K562 (cell line): Measurements from ENCODE around the gene PRMT5. TPM values are rescaled to one million over a fixed set of nuclear protein-coding genes. Genes with fewer than 3 reads are reported as not detected.

Source experiments
- ARID1B ChIP-seq: fragments of 450-650 bp; IDR thresholded peaks from 2 replicates; pipeline ENCODE4 v1.6.1; 2016; ENCODE audit warnings: antibody characterized with exemption, mild to moderate bottlenecking, inconsistent platforms
- BDP1 ChIP-seq: IDR thresholded peaks from 3 replicates; pipeline ENCODE4 v1.6.1; 2011; ENCODE audit not compliant: insufficient read length, insufficient read depth
- E2F1 ChIP-seq: sonication (generic); formaldehyde crosslinking; IDR thresholded peaks from 2 replicates; pipeline ENCODE4 v1.8.1; 2023; ENCODE audit warnings: mild to moderate bottlenecking, missing genetic modification reagents, moderate library complexity
- E2F4 ChIP-seq: sonication (generic); formaldehyde crosslinking; IDR thresholded peaks from 2 replicates; pipeline ENCODE4 v1.8.0; 2022; ENCODE audit warnings: mild to moderate bottlenecking, low read depth, missing genetic modification reagents
- EHMT2 ChIP-seq: fragments of 450-650 bp; IDR thresholded peaks from 2 replicates; pipeline ENCODE4 v1.6.1; 2018; ENCODE audit warnings: antibody characterized with exemption
- EP300 ChIP-seq: IDR thresholded peaks from 2 replicates; pipeline ENCODE4 v1.6.1; 2012; ENCODE audit warnings: low read length, improper control_type of control experiment
- ETS2 ChIP-seq: IDR thresholded peaks from 2 replicates; pipeline ENCODE4 v1.6.1; 2016; ENCODE audit warnings: borderline replicate concordance, missing genetic modification characterization, mild to moderate bottlenecking, moderate library complexity, missing compliant biosample characterization; ENCODE audit not compliant: poor library complexity, severe bottlenecking
- GATAD2B ChIP-seq: fragments of 450-650 bp; IDR thresholded peaks from 2 replicates; pipeline ENCODE4 v1.6.1; 2017; ENCODE audit warnings: mild to moderate bottlenecking, borderline replicate concordance
- HDAC1 ChIP-seq, 2 experiments: fragments of 450-650 bp; IDR thresholded peaks; 2 replicates each; pipeline ENCODE4 v1.6.1; 2016 to 2017; ENCODE audit warnings: inconsistent platforms in 1 of 2, mild to moderate bottlenecking in 1 of 2, moderate library complexity in 1 of 2
- MCM5 ChIP-seq: fragments of 450-650 bp; IDR thresholded peaks from 2 replicates; pipeline ENCODE4 v1.6.1; 2016; ENCODE audit warnings: low read depth
- MYBL2 ChIP-seq, 2 experiments: fragments of 450-650 bp in 1 of 2; sonication (generic) in 1 of 2; formaldehyde crosslinking in 1 of 2; IDR thresholded peaks; 2 replicates each; pipeline versions ENCODE4 v1.6.1 to v1.8.1; 2017 to 2022; ENCODE audit warnings: borderline replicate concordance in 1 of 2, inconsistent platforms in 1 of 2, low read depth in 1 of 2, mild to moderate bottlenecking in 1 of 2, missing genetic modification reagents in 1 of 2, moderate library complexity in 1 of 2
- NBN ChIP-seq: fragments of 450-650 bp; IDR thresholded peaks from 2 replicates; pipeline ENCODE4 v1.6.1; 2016; ENCODE audit warnings: low read depth, mild to moderate bottlenecking
- PYGO2 ChIP-seq: fragments of 450-650 bp; IDR thresholded peaks from 2 replicates; pipeline ENCODE4 v1.6.1; 2016; ENCODE audit warnings: mild to moderate bottlenecking, missing genetic modification characterization, moderate library complexity, missing compliant biosample characterization
- RB1 ChIP-seq: fragments of 450-650 bp; IDR thresholded peaks from 2 replicates; pipeline ENCODE4 v1.6.1; 2017; ENCODE audit warnings: low read depth, mild to moderate bottlenecking
- RREB1 ChIP-seq: fragments of 250-450 bp; sonication (Bioruptor Pico); IDR thresholded peaks from 2 replicates; pipeline ENCODE4 v1.4.0; 2020
- TEAD4 ChIP-seq, 2 experiments: sonication (generic) in 1 of 2; formaldehyde crosslinking in 1 of 2; IDR thresholded peaks; 2 replicates each; pipeline versions ENCODE4 v1.6.1 to v1.8.0; 2012 to 2022; ENCODE audit warnings: borderline replicate concordance in 1 of 2, inconsistent platforms in 1 of 2, low read length in 1 of 2, mild to moderate bottlenecking in 1 of 2, missing genetic modification reagents in 1 of 2
- ZEB2 ChIP-seq: fragments of 450-650 bp; IDR thresholded peaks from 2 replicates; pipeline ENCODE4 v1.6.1; 2016
- ZNF431 ChIP-seq: sonication (generic); formaldehyde crosslinking; IDR thresholded peaks from 2 replicates; pipeline ENCODE4 v1.8.0; 2022; ENCODE audit warnings: mild to moderate bottlenecking, missing genetic modification reagents
- ZNF778 ChIP-seq: fragments of 450-650 bp; formaldehyde crosslinking; IDR thresholded peaks from 2 replicates; pipeline ENCODE4 v1.4.0; 2020; ENCODE audit warnings: mild to moderate bottlenecking, moderate library complexity
- polyA plus RNA-seq, 8 experiments: library from polyadenylated mRNA; depleted of rRNA in 4 of 8; stranded (reverse) in 5 of 8; unstranded in 3 of 8; fragments of >200 nt; fragmentation: Nextera tagmentation in 2 of 8; fragmentation: Illumina TruSeq in 1 of 8; extraction: Ambion mirVana in 2 of 8; extraction: Trizol in 1 of 8; gene quantifications; 2 replicates each; pipeline versions ENCODE4 v1.2.1 to v1.2.3, GENCODE V29; 2011 to 2014; ENCODE audit warnings: inconsistent platforms in 1 of 8, missing spikeins in 1 of 8
- total RNA-seq, 7 experiments: library from RNA; depleted of rRNA in 6 of 7; stranded (reverse); fragments of >200 nt in 6 of 7; fragmentation: Illumina TruSeq in 2 of 7; extraction: Trizol in 2 of 7; gene quantifications; 2 replicates each; pipeline versions ENCODE4 v1.2.1 to v1.2.3, GENCODE V29; 2011 to 2021; ENCODE audit warnings: low replicate concordance in 1 of 7
- TF ChIP-seq, protein P1 (sequence below): fragments of 250-450 bp; sonication (Bioruptor Pico); IDR thresholded peaks from 2 replicates; pipeline ENCODE4 v1.8.0; 2022; ENCODE audit warnings: inconsistent platforms

The PRMT5 gene
- total and polyA plus RNA-seq, 9 of the 15 experiments (the other 6 are each of a cell fraction or from before 2014, with no cell fraction given), result 114 to 552 (median 222) TPM

DNA sequence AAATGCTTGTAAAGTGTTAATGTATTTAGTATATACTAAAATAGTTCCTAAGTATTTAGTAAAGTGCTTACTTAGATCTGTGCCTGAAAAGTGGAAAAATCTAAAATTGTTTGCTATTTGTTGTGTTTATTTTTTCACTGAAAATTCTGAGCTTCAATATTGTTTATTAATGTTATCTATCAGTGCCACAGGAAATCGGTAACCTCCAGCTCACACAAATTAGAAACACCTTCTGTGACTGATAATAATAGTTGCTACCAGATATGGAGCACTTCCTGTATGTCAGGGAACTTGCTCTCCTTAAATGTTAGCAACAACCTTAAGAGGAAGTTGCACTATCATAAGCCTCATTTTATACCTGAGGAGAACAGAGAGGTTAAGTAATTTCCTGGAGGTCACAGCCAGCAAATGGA is 58.4 kb downstream of the PRMT5 start (continued):
- TF ChIP-seq EP300 (0 out of 2 replicates have a peak, but pooled peaks have one; percentile 24), ZNF431 (CRISPR knock-in tag) (no peak), ARID1B (peak; percentile 62), PYGO2 (tag) (no peak), RREB1 (CRISPR knock-in tag) (no peak), BDP1 (no peak), MYBL2 (IDR thresholded peaks at IDR 0.05; ENCODE audit: low read depth) (no peak), MYBL2 (CRISPR knock-in tag; IDR thresholded peaks at IDR 0.05; ENCODE audit: borderline replicate concordance) (no peak), HDAC1 (IDR thresholded peaks at IDR 0.05) (no peak), EHMT2 (no peak), ETS2 (no peak), GATAD2B (peak; percentile 93; the same call in 1 of the 2 replicates), E2F4 (CRISPR knock-in tag) (no peak), ZEB2 (peak; percentile 60), ZNF778 (no peak), RB1 (no peak), NBN (no peak), E2F1 (CRISPR knock-in tag) (no peak), TEAD4 (IDR thresholded peaks at IDR 0.05; ENCODE audit: low read length) (peak; percentile 68), TEAD4 (CRISPR knock-in tag; IDR thresholded peaks at IDR 0.05; ENCODE audit: borderline replicate concordance) (no peak), MCM5 (no peak)
- TF ChIP-seq, protein P1, sequence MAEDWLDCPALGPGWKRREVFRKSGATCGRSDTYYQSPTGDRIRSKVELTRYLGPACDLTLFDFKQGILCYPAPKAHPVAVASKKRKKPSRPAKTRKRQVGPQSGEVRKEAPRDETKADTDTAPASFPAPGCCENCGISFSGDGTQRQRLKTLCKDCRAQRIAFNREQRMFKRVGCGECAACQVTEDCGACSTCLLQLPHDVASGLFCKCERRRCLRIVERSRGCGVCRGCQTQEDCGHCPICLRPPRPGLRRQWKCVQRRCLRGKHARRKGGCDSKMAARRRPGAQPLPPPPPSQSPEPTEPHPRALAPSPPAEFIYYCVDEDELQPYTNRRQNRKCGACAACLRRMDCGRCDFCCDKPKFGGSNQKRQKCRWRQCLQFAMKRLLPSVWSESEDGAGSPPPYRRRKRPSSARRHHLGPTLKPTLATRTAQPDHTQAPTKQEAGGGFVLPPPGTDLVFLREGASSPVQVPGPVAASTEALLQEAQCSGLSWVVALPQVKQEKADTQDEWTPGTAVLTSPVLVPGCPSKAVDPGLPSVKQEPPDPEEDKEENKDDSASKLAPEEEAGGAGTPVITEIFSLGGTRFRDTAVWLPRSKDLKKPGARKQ (CRISPR knock-in tag), result no peak
